ENCODE measurements around the gene CDKN2AIP. TPM values are rescaled to one million over a fixed set of nuclear protein-coding genes. Genes with fewer than 3 reads are reported as not detected.

CDKN2AIP gene
- total RNA-seq, 1 experiment from 2014 or later: 24.0 TPM

- H3K9me3 Mint-ChIP-seq: no peaks in the 10 kb centered on the region
- no peak overlapping the region for H3K56ac ChIP-seq (ENCODE audit: insufficient read length, low read depth, low read length)
These were observed 35.0 kb upstream of the CDKN2AIP start for GRCh38 chr4:183409483-183409882.

More at GRCh38 chr4:183409483-183409882, 35.0 kb upstream of the CDKN2AIP start:
- Histone ChIP-seq H2AK5ac (ENCODE audit: insufficient read length, low read length) (no peak overlapping the region), H3K27ac (ENCODE audit: insufficient read length, low read depth, low read length) (no peak overlapping the region), H3K9ac (ENCODE audit: extremely low read depth, insufficient read length, low read length) (no peak overlapping the region), H3K14ac (ENCODE audit: insufficient read depth, low read length) (no peak overlapping the region; the same call in 1 of the 2 replicates), H3K23me2 (ENCODE audit: insufficient read length, low read depth, low read length, poor library complexity, severe bottlenecking) (no peaks in the 10 kb centered on the region), H2BK12ac (ENCODE audit: insufficient read length, low read depth, low read length) (no peak overlapping the region), H3K4me1 (ENCODE audit: insufficient read depth, low read length) (no peaks in the 10 kb centered on the region; the same call in 1 of the 2 replicates), H3K23ac (ENCODE audit: insufficient read length, low read depth, low read length) (no peak overlapping the region), H4K20me1 (ENCODE audit: control insufficient read depth, insufficient read depth, insufficient read length) (no peaks in the 10 kb centered on the region), H4K8ac (replicated peaks; ENCODE audit: insufficient read length, low read depth, low read length) (no peak overlapping the region), H2BK15ac (ENCODE audit: low read depth, low read length) (no peak overlapping the region), H3K79me2 (ENCODE audit: insufficient read depth, low read length) (no peaks in the 10 kb centered on the region), H3K27me3 (ENCODE audit: insufficient read depth, low read length) (no peaks in the 10 kb centered on the region), H3K79me1 (ENCODE audit: insufficient read depth, low read depth, low read length, poor library complexity, severe bottlenecking) (no peaks in the 10 kb centered on the region), H3K4me2 (ENCODE audit: insufficient read depth, insufficient read length, low read length) (no peak overlapping the region), H3K18ac (ENCODE audit: insufficient read length, low read depth, low read length) (no peak overlapping the region), H4K91ac (ENCODE audit: insufficient read length, low read depth, low read length) (no peak overlapping the region), H3T11ph (ENCODE audit: low read length) (no peak overlapping the region), H3K4ac (ENCODE audit: low read depth, low read length) (no peak overlapping the region), H4K5ac (ENCODE audit: insufficient read length, low read depth, low read length) (no peak overlapping the region), H2BK120ac (ENCODE audit: low read depth, low read length, poor library complexity, severe bottlenecking) (no peak overlapping the region), H2AFZ (ENCODE audit: low read length) (no peak overlapping the region), H3K9me3 (ENCODE audit: control insufficient read depth, low read depth, low read length) (no peaks in the 10 kb centered on the region), H2BK5ac (ENCODE audit: insufficient read length, low read length) (no peak overlapping the region), H2BK20ac (ENCODE audit: low read depth, low read length, poor library complexity, severe bottlenecking) (no peak overlapping the region)
- peaks cover 9 to 17% of the 10 kb centered on the region in 2 experiments for H3K4me1 Mint-ChIP-seq
- no peak for DNase-seq
- TF ChIP-seq CTCF (conservative IDR thresholded peaks at IDR 0.05): no peak
- no peak overlapping the region for H3K4me3 Mint-ChIP-seq
- H3K27ac Mint-ChIP-seq: no peak overlapping the region
- no peaks in the 10 kb centered on the region for H3K36me3 Mint-ChIP-seq (ENCODE audit: insufficient read depth in 1 of 3, low read depth in 3 of 3)
- WGBS (ENCODE audit: extremely low coverage, insufficient read length, low lambda C conversion rate): no CpG with 5 or more reads among the region's 4 CpGs
- H3K27me3 Mint-ChIP-seq (ENCODE audit: low read depth): peaks cover under 1% of the 10 kb centered on the region

All from H9 (cell line).